Right cardiac atrium (tissue), 5 donors: ENCODE measurements around the gene SPRY1. TPM values are rescaled to one million over a fixed set of nuclear protein-coding genes. Genes with fewer than 3 reads are reported as not detected.
A peak's percentile ranks its signal among the peaks of the same experiment; 100 is the strongest.

Experiments used
- ATAC-seq, 2 donors: fragments of 200-7000 bp; cut with Tn5 transposase; one replicate each; pipeline versions ENCODE4 v1.8.0 to v1.9.1; 2020; ENCODE audit warnings: moderate library complexity in 2 of 2, mild to moderate bottlenecking in 1 of 2
- DNase-seq, 3 donors: peaks; one replicate each; pipeline ENCODE4 v3.0.0-alpha.2; 2020
- H3K27ac ChIP-seq: one replicate; pipeline ENCODE4 v1.5.1; 2013; ENCODE audit warnings: mild to moderate bottlenecking, low read length, control low read depth, moderate library complexity
- H3K27me3 ChIP-seq: one replicate; pipeline ENCODE4 v1.6.1; 2013; ENCODE audit not compliant: control insufficient read depth, insufficient read depth
- H3K4me1 ChIP-seq: one replicate; pipeline ENCODE4 v1.6.1; 2013; ENCODE audit warnings: low read length; ENCODE audit not compliant: control insufficient read depth, insufficient read depth
- H3K4me3 ChIP-seq: one replicate; pipeline ENCODE4 v1.5.1; 2013; ENCODE audit warnings: low read length, control low read depth
- H3K9me3 ChIP-seq: one replicate; pipeline ENCODE4 v1.6.1; 2013; ENCODE audit warnings: low read length; ENCODE audit not compliant: control insufficient read depth
- WGBS: extraction: QIAGEN DNeasy Blood & Tissue Kit; methylation state at CpG from one replicate; pipeline ENCODE4 v1.1.7; 2013; 5-methylcytosine and 5-hydroxymethylcytosine counted together
- intact Hi-C, 4 donors: fragments of 100-400 bp; cut with DNase I; formaldehyde crosslinking; loops; one replicate each; pipeline versions ENCODE4 v1.11.0 to v1.14.0; 2022 to 2023
- polyA plus RNA-seq: library from polyadenylated mRNA; stranded (reverse); fragments of 200-250 nt; gene quantifications from one replicate; pipeline ENCODE4 v1.2.3, GENCODE V29; 2013
- total RNA-seq, 4 donors: library from RNA; stranded (reverse); fragmentation: NEBNext Ultra II Directional; extraction: Animal tissue kit (Norgen Biotek cat#: 25700); gene quantifications; one replicate each; pipeline ENCODE4 v1.2.1, GENCODE V29; 2021
- donor health status: healthy with polysubstance abuse.
- donor health status: DM: no; HTN: yes; CAD: no.
- donor health status: DM: no; HTN: no; CAD: no.
- donor health status: DM: no; HTN: yes; CAD: no; lungs with severe emphysema.
- donor health status: DM: yes; HTN: yes; CAD: no.

The SPRY1 gene
- total and polyA plus RNA-seq, 5 donors, result 21.3 to 60.4 (median 42.0) TPM

- no peak for ATAC-seq
- 83% methylated on average over 5 of the region's 5 CpGs for WGBS
- no peaks in the 10 kb centered on the region for H3K4me1 ChIP-seq
- H3K9me3 ChIP-seq, result no peaks in the 10 kb centered on the region
- no peak overlapping the region for H3K4me3 ChIP-seq
- no peak overlapping the region for H3K27ac ChIP-seq
- intact Hi-C loops, result no loop called here
- no peak for DNase-seq
- no peaks in the 10 kb centered on the region for H3K27me3 ChIP-seq
These were observed 52.8 kb downstream of the SPRY1 start for GRCh38 chr4:123449362-123449761.

- WGBS, result 39% methylated on average over 1 of the region's 1 CpG
- ATAC-seq (no peak), DNase-seq (no peak)
- no peaks in the 10 kb centered on the region for H3K27me3 ChIP-seq
- no peak overlapping the region for H3K27ac ChIP-seq
- no peaks in the 10 kb centered on the region for H3K4me1 ChIP-seq
- intact Hi-C loops, result no loop called here
- no peak overlapping the region for H3K4me3 ChIP-seq
- no peaks in the 10 kb centered on the region for H3K9me3 ChIP-seq
These were observed 53.2 kb downstream of the SPRY1 start for GRCh38 chr4:123449780-123450179.

- H3K27ac ChIP-seq, result no peak overlapping the region
- no peak overlapping the region for H3K4me3 ChIP-seq
- no peaks in the 10 kb centered on the region for H3K9me3 ChIP-seq
- ATAC-seq (no peak), DNase-seq (no peak)
- H3K27me3 ChIP-seq, result no peaks in the 10 kb centered on the region
- intact Hi-C loops, result no loop called here
- H3K4me1 ChIP-seq, result no peaks in the 10 kb centered on the region
These were observed 53.8 kb downstream of the SPRY1 start for GRCh38 chr4:123450393-123450792.

- H3K4me1 ChIP-seq, result no peaks in the 10 kb centered on the region
- H3K4me3 ChIP-seq, result no peak overlapping the region
- no peaks in the 10 kb centered on the region for H3K27me3 ChIP-seq
- H3K9me3 ChIP-seq, result no peaks in the 10 kb centered on the region
- H3K27ac ChIP-seq, result no peak overlapping the region
- DNase-seq (peak in 2 of 3 donors; percentile 30 to 63), ATAC-seq (peak in 1 of 2 donors; percentile 43)
- intact Hi-C loops, result no loop called here
These were observed 56.0 kb downstream of the SPRY1 start for GRCh38 chr4:123452616-123453015.

- no peaks in the 10 kb centered on the region for H3K27me3 ChIP-seq
- 91% methylated on average over 3 of the region's 3 CpGs for WGBS
- no peak for ATAC-seq
- no peak overlapping the region for H3K27ac ChIP-seq
- intact Hi-C loops, result no loop called here
- no peaks in the 10 kb centered on the region for H3K4me1 ChIP-seq
- DNase-seq, result no peak
- H3K9me3 ChIP-seq, result no peaks in the 10 kb centered on the region
- no peak overlapping the region for H3K4me3 ChIP-seq
These were observed 56.6 kb downstream of the SPRY1 start for GRCh38 chr4:123453061-123453680.
